Spleen (tissue), 11 donors: ENCODE results near the gene ATP4A. TPM values are rescaled to one million over a fixed set of nuclear protein-coding genes. Genes with fewer than 3 reads are reported as not detected.

Experiments used
- DNase-seq: peaks from one replicate; pipeline ENCODE4 v3.0.0-alpha.2; 2020
- H3K27ac ChIP-seq, 8 donors: fragments of 200-600 bp; sonication (generic) in 7 of 8; 1 replicate in 4 of 8; 2 replicates in 4 of 8; pipeline versions ENCODE4 v1.5.0 to v1.8.0; 2016 to 2021; ENCODE audit warnings: inconsistent platforms in 4 of 8, mild to moderate bottlenecking in 4 of 8, moderate library complexity in 1 of 8
- H3K27me3 ChIP-seq, 7 donors: fragments of 200-600 bp; sonication (generic) in 6 of 7; replicated peaks in 1 of 7; 1 replicate in 4 of 7; 2 replicates in 3 of 7; pipeline versions ENCODE4 v1.5.0 to v1.8.0; 2016 to 2021; ENCODE audit warnings: inconsistent platforms in 3 of 7, mild to moderate bottlenecking in 1 of 7
- H3K36me3 ChIP-seq, 6 donors: fragments of 200-600 bp; sonication (generic) in 5 of 6; 1 replicate in 4 of 6; 2 replicates in 2 of 6; pipeline versions ENCODE4 v1.5.0 to v1.8.0; 2016 to 2021; ENCODE audit warnings: inconsistent platforms in 2 of 6
- H3K4me1 ChIP-seq, 6 donors: fragments of 200-600 bp; sonication (generic) in 5 of 6; 1 replicate in 3 of 6; 2 replicates in 3 of 6; pipeline versions ENCODE4 v1.5.0 to v1.8.0; 2016 to 2021; ENCODE audit warnings: inconsistent platforms in 3 of 6
- H3K4me3 ChIP-seq, 8 donors: fragments of 200-600 bp; sonication (generic) in 7 of 8; 1 replicate in 4 of 8; 2 replicates in 4 of 8; pipeline versions ENCODE4 v1.5.0 to v1.8.0; 2016 to 2021; ENCODE audit warnings: inconsistent platforms in 4 of 8, mild to moderate bottlenecking in 4 of 8, moderate library complexity in 2 of 8
- H3K9me3 ChIP-seq, 8 donors: fragments of 200-600 bp; sonication (generic) in 7 of 8; 1 replicate in 4 of 8; 2 replicates in 4 of 8; pipeline versions ENCODE4 v1.5.0 to v1.8.0; 2016 to 2021; ENCODE audit warnings: inconsistent platforms in 4 of 8
- CTCF ChIP-seq, 11 experiments: fragments of 200-600 bp in 7 of 11; fragments of 450-650 bp in 4 of 11; sonication (generic) in 4 of 11; IDR thresholded peaks in 8 of 11; conservative IDR thresholded peaks in 3 of 11; 1 replicate in 7 of 11; 2 replicates in 4 of 11; pipeline versions ENCODE4 v1.4.0 to v1.8.0; 2016 to 2021; ENCODE audit warnings: antibody characterized with exemption in 11 of 11, inconsistent platforms in 4 of 11, mild to moderate bottlenecking in 1 of 11
- POLR2A ChIP-seq, 3 donors: fragments of 450-650 bp; IDR thresholded peaks; one replicate each; pipeline ENCODE4 v1.5.1; 2017; ENCODE audit warnings: antibody characterized with exemption in 3 of 3, mild to moderate bottlenecking in 1 of 3
- POLR2AphosphoS5 ChIP-seq, 3 donors: sonication (generic); formaldehyde crosslinking; IDR thresholded peaks; one replicate each; pipeline ENCODE4 v1.5.1; 2017; ENCODE audit warnings: antibody characterized with exemption in 3 of 3
- WGBS, 5 donors: extraction: QIAGEN DNeasy Blood & Tissue Kit in 3 of 5; methylation state at CpG; one replicate each; pipeline versions ENCODE4 v1.1.5 to v1.1.7; 2013 to 2018; 5-methylcytosine and 5-hydroxymethylcytosine counted together
- intact Hi-C: fragments of 100-400 bp; cut with DNase I; formaldehyde crosslinking; loops from one replicate; pipeline ENCODE4 v1.15.0; 2023; ENCODE audit warnings: low total_unique reads
- polyA plus RNA-seq, 3 donors: library from polyadenylated mRNA; stranded (reverse); fragments of 200-250 nt; gene quantifications; one replicate each; pipeline ENCODE4 v1.2.1, GENCODE V29; 2013
- total RNA-seq, 7 donors: library from RNA; depleted of rRNA in 3 of 7; stranded (reverse); fragments of >200 nt in 3 of 7; fragmentation: NEBNext Ultra II Directional in 4 of 7; extraction: Animal tissue kit (Norgen Biotek cat#: 25700) in 4 of 7; gene quantifications; one replicate each; pipeline versions ENCODE4 v1.1.0 to v1.2.1, GENCODE V29; 2016 to 2021
- donor health status: healthy with polysubstance abuse.
- donor health status: DM: no; HTN: no; CAD: no; lungs with moderate emphysema.
- donor health status: DM: no; HTN: no; CAD: no.
- donor health status: Bipolar disorder and iron deficiency.
- donor health status: healthy.
- donor health status: DM: no; HTN: no; CAD: no.
- donor health status: DM: yes; HTN: yes; CAD: no.

The ATP4A gene
- total and polyA plus RNA-seq, 10 donors = not detected

GRCh38 chr19:35506011-35506410 is 57.4 kb downstream of the ATP4A start:
- intact Hi-C loops = no loop called here
- Histone ChIP-seq H3K27ac (no peak overlapping the region), H3K4me3 (no peak overlapping the region), H3K9me3 (no peaks in the 10 kb centered on the region), H3K4me1 (peaks cover 9 to 21% (median 16%) of the 10 kb centered on the region in 6 donors), H3K36me3 (no peaks in the 10 kb centered on the region), H3K27me3 (peaks cover 0 to 79% (median 23%) of the 10 kb centered on the region in 7 donors)
- no peak for TF ChIP-seq CTCF (IDR thresholded peaks at IDR 0.05 in 8 of 11, conservative IDR thresholded peaks at IDR 0.05 in 3 of 11)
- TF ChIP-seq POLR2A (IDR thresholded peaks at IDR 0.05) = no peak
- no peak for TF ChIP-seq POLR2AphosphoS5 (IDR thresholded peaks at IDR 0.05)
- DNase-seq = no peak
- WGBS, 5 donors = 66 to 83% (median 70%) methylated on average over 7 of the region's 7 CpGs

GRCh38 chr19:35502751-35503150 is 60.7 kb downstream of the ATP4A start:
- 76 to 87% (median 80%) methylated on average over 4 of the region's 4 CpGs for whole genome bisulfite sequencing, 5 donors
- no peaks in the 10 kb centered on the region for H3K9me3 ChIP-seq

GRCh38 chr19:35501684-35502083 is 61.8 kb downstream of the ATP4A start:
- Histone ChIP-seq H3K27ac (no peak overlapping the region), H3K36me3 (no peaks in the 10 kb centered on the region), H3K4me3 (no peak overlapping the region), H3K27me3 (peaks cover 0 to 41% (median 0%) of the 10 kb centered on the region in 7 donors), H3K9me3 (no peaks in the 10 kb centered on the region), H3K4me1 (no peaks in the 10 kb centered on the region)
- 73 to 85% (median 77%) methylated on average over 15 of the region's 15 CpGs for WGBS, 5 donors
- no peak for DNase-seq
- TF ChIP-seq POLR2AphosphoS5 (IDR thresholded peaks at IDR 0.05) = no peak
- no peak for TF ChIP-seq POLR2A (IDR thresholded peaks at IDR 0.05)
- no peak for TF ChIP-seq CTCF (IDR thresholded peaks at IDR 0.05 in 8 of 11, conservative IDR thresholded peaks at IDR 0.05 in 3 of 11)
- intact Hi-C loops = no loop called here

More at GRCh38 chr19:35502751-35503150, 60.7 kb downstream of the ATP4A start:
- no peaks in the 10 kb centered on the region for H3K36me3 ChIP-seq
- intact Hi-C loops = no loop called here
- H3K27me3 ChIP-seq = peaks cover 0 to 47% (median 1%) of the 10 kb centered on the region in 7 donors
- no peak for DNase-seq
- no peak overlapping the region for H3K4me3 ChIP-seq
- no peak for TF ChIP-seq POLR2AphosphoS5 (IDR thresholded peaks at IDR 0.05)
- no peak for TF ChIP-seq CTCF (IDR thresholded peaks at IDR 0.05 in 8 of 11, conservative IDR thresholded peaks at IDR 0.05 in 3 of 11)
- TF ChIP-seq POLR2A (IDR thresholded peaks at IDR 0.05) = no peak
- H3K27ac ChIP-seq = no peak overlapping the region
- H3K4me1 ChIP-seq = no peaks in the 10 kb centered on the region

- TF ChIP-seq POLR2AphosphoS5 (IDR thresholded peaks at IDR 0.05) (no peak), POLR2A (IDR thresholded peaks at IDR 0.05) (no peak), CTCF (IDR thresholded peaks at IDR 0.05 in 8 of 11, conservative IDR thresholded peaks at IDR 0.05 in 3 of 11) (no peak)
Measured at GRCh38 chr19:35500611-35501010, 62.8 kb downstream of the ATP4A start.

More at GRCh38 chr19:35500611-35501010, 62.8 kb downstream of the ATP4A start:
- intact Hi-C loops = no loop called here
- 83 to 91% (median 89%) methylated on average over 9 to 10 of the region's 10 CpGs for WGBS, 5 donors
- no peak overlapping the region for H3K27ac ChIP-seq
- no peak overlapping the region for H3K4me3 ChIP-seq
- DNase-seq = no peak
- peaks cover 0 to 33% (median 0%) of the 10 kb centered on the region in 7 donors for H3K27me3 ChIP-seq
- no peaks in the 10 kb centered on the region for H3K36me3 ChIP-seq
- no peaks in the 10 kb centered on the region for H3K9me3 ChIP-seq
- H3K4me1 ChIP-seq = peaks cover 0 to 3% (median 1%) of the 10 kb centered on the region in 6 donors

Other genes with a start within 250 kb of the ATP4A start
- gene CD22, start 234.5 kb downstream of the ATP4A start, total RNA-seq = 100 to 1,000 TPM; 251 to 446 (median 339) TPM
- 100 to 1,000 TPM; 292 to 445 (median 394) TPM for gene CD22, start 234.5 kb downstream of the ATP4A start, polyA plus RNA-seq
- under 1 TPM in 4 of 7 donors, not detected in 3; 0.16 to 0.32 (median 0.28) TPM for gene FFAR1, start 215.8 kb downstream of the ATP4A start, total RNA-seq
- gene FFAR1, start 215.8 kb downstream of the ATP4A start, polyA plus RNA-seq = under 1 TPM; 0.18 to 0.52 (median 0.26) TPM
- gene FFAR3, start 205.2 kb downstream of the ATP4A start, total RNA-seq = 1 to 10 TPM in 4 of 7 donors, under 1 TPM in 2, not detected in 1; 0.55 to 3.2 (median 2.0) TPM
- under 1 TPM; 0.30 to 0.45 (median 0.33) TPM for gene FFAR3, start 205.2 kb downstream of the ATP4A start, polyA plus RNA-seq
- under 1 TPM in 3 of 7 donors, not detected in 4; 0.60 to 0.67 (median 0.66) TPM for gene GPR42, start 192.6 kb downstream of the ATP4A start, total RNA-seq
- under 1 TPM in 1 of 3 donors, not detected in 2; 0.09 TPM for gene GPR42, start 192.6 kb downstream of the ATP4A start, polyA plus RNA-seq
- 10 to 100 TPM in 5 of 7 donors, 1 to 10 TPM in 2; 3.0 to 53.5 (median 12.6) TPM for gene FFAR2, start 115.4 kb downstream of the ATP4A start, total RNA-seq
- gene FFAR2, start 115.4 kb downstream of the ATP4A start, polyA plus RNA-seq = 1 to 10 TPM in 2 of 3 donors, under 1 TPM in 1; 0.89 to 9.0 (median 5.7) TPM
- gene KRTDAP, start 73.2 kb downstream of the ATP4A start, total RNA-seq = 1 to 10 TPM in 1 of 7 donors, not detected in 6; 3.1 TPM
- not detected for gene KRTDAP, start 73.2 kb downstream of the ATP4A start, polyA plus RNA-seq
- 10 to 100 TPM in 2 of 7 donors, 1 to 10 TPM in 5; 2.5 to 17.9 (median 4.4) TPM for gene DMKN, start 50.0 kb downstream of the ATP4A start, total RNA-seq
- 10 to 100 TPM in 2 of 3 donors, 1 to 10 TPM in 1; 7.2 to 15.3 (median 10.7) TPM for gene DMKN, start 50.0 kb downstream of the ATP4A start, polyA plus RNA-seq
- not detected for gene SBSN, start 35.3 kb downstream of the ATP4A start, total RNA-seq
- gene SBSN, start 35.3 kb downstream of the ATP4A start, polyA plus RNA-seq = under 1 TPM; 0.05 to 0.33 (median 0.19) TPM
- under 1 TPM in 1 of 7 donors, not detected in 6; 0.17 TPM for gene GAPDHS, start 30.2 kb downstream of the ATP4A start, total RNA-seq
- gene GAPDHS, start 30.2 kb downstream of the ATP4A start, polyA plus RNA-seq = under 1 TPM in 2 of 3 donors, not detected in 1; 0.13 to 0.14 TPM
- gene TMEM147, start 18.0 kb downstream of the ATP4A start, total RNA-seq = 10 to 100 TPM; 47.6 to 67.7 (median 50.4) TPM
- 10 to 100 TPM; 57.9 to 88.7 (median 78.7) TPM for gene TMEM147, start 18.0 kb downstream of the ATP4A start, polyA plus RNA-seq
- gene PMIS2, start 22.5 kb upstream of the ATP4A start, total RNA-seq = not detected
- gene PMIS2, start 22.5 kb upstream of the ATP4A start, polyA plus RNA-seq = not detected
- 10 to 100 TPM; 10.3 to 24.4 (median 17.7) TPM for gene HAUS5, start 49.1 kb upstream of the ATP4A start, total RNA-seq
- gene HAUS5, start 49.1 kb upstream of the ATP4A start, polyA plus RNA-seq = 10 to 100 TPM; 12.4 to 23.8 (median 23.1) TPM
- gene RBM42, start 65.4 kb upstream of the ATP4A start, total RNA-seq = 10 to 100 TPM; 48.2 to 63.4 (median 59.6) TPM
- gene RBM42, start 65.4 kb upstream of the ATP4A start, polyA plus RNA-seq = 10 to 100 TPM; 48.8 to 71.9 (median 58.1) TPM
- gene ETV2, start 78.1 kb upstream of the ATP4A start, total RNA-seq = under 1 TPM in 2 of 7 donors, not detected in 5; 0.43 to 0.57 TPM
- gene ETV2, start 78.1 kb upstream of the ATP4A start, polyA plus RNA-seq = 1 to 10 TPM in 2 of 3 donors, under 1 TPM in 1; 0.99 to 1.2 (median 1.1) TPM
- gene COX6B1, start 84.7 kb upstream of the ATP4A start, total RNA-seq = 100 to 1,000 TPM; 208 to 672 (median 255) TPM
- gene COX6B1, start 84.7 kb upstream of the ATP4A start, polyA plus RNA-seq = 100 to 1,000 TPM; 640 to 837 (median 717) TPM
- not detected for gene UPK1A, start 102.9 kb upstream of the ATP4A start, total RNA-seq
- under 1 TPM in 1 of 3 donors, not detected in 2; 0.11 TPM for gene UPK1A, start 102.9 kb upstream of the ATP4A start, polyA plus RNA-seq
- 1 to 10 TPM; 2.5 to 6.9 (median 4.0) TPM for gene ZBTB32, start 140.9 kb upstream of the ATP4A start, total RNA-seq
- gene ZBTB32, start 140.9 kb upstream of the ATP4A start, polyA plus RNA-seq = 1 to 10 TPM; 3.0 to 8.2 (median 4.8) TPM
- gene KMT2B, start 154.3 kb upstream of the ATP4A start, total RNA-seq = 10 to 100 TPM; 36.6 to 58.2 (median 50.7) TPM
- gene KMT2B, start 154.3 kb upstream of the ATP4A start, polyA plus RNA-seq = 10 to 100 TPM; 17.6 to 37.2 (median 27.6) TPM
- 10 to 100 TPM; 16.5 to 64.7 (median 43.5) TPM for gene IGFLR1, start 178.8 kb upstream of the ATP4A start, total RNA-seq
- 10 to 100 TPM; 30.1 to 62.9 (median 49.3) TPM for gene IGFLR1, start 178.8 kb upstream of the ATP4A start, polyA plus RNA-seq
- 10 to 100 TPM; 27.3 to 65.1 (median 29.7) TPM for gene U2AF1L4, start 181.8 kb upstream of the ATP4A start, total RNA-seq
- gene U2AF1L4, start 181.8 kb upstream of the ATP4A start, polyA plus RNA-seq = 10 to 100 TPM; 27.2 to 96.5 (median 60.7) TPM
- gene PSENEN, start 182.0 kb upstream of the ATP4A start, total RNA-seq = 10 to 100 TPM; 37.5 to 55.7 (median 47.6) TPM
- gene PSENEN, start 182.0 kb upstream of the ATP4A start, polyA plus RNA-seq = 10 to 100 TPM; 61.9 to 71.3 (median 62.1) TPM
- gene LIN37, start 184.9 kb upstream of the ATP4A start, total RNA-seq = 10 to 100 TPM in 5 of 7 donors, 1 to 10 TPM in 2; 7.0 to 19.5 (median 10.7) TPM
- gene LIN37, start 184.9 kb upstream of the ATP4A start, polyA plus RNA-seq = 10 to 100 TPM; 13.7 to 28.5 (median 18.5) TPM
- 1 to 10 TPM; 2.1 to 5.9 (median 4.3) TPM for gene HSPB6, start 193.4 kb upstream of the ATP4A start, total RNA-seq
- 10 to 100 TPM in 1 of 3 donors, 1 to 10 TPM in 2; 2.9 to 11.0 (median 5.8) TPM for gene HSPB6, start 193.4 kb upstream of the ATP4A start, polyA plus RNA-seq
- 10 to 100 TPM in 6 of 7 donors, 1 to 10 TPM in 1; 6.6 to 25.2 (median 16.3) TPM for gene PROSER3, start 194.5 kb upstream of the ATP4A start, total RNA-seq
- gene PROSER3, start 194.5 kb upstream of the ATP4A start, polyA plus RNA-seq = 1 to 10 TPM; 2.0 to 8.4 (median 2.1) TPM
- 10 to 100 TPM in 6 of 7 donors, 1 to 10 TPM in 1; 7.4 to 25.2 (median 14.4) TPM for gene ARHGAP33, start 211.9 kb upstream of the ATP4A start, total RNA-seq
- 10 to 100 TPM in 1 of 3 donors, 1 to 10 TPM in 2; 3.1 to 10.9 (median 5.1) TPM for gene ARHGAP33, start 211.9 kb upstream of the ATP4A start, polyA plus RNA-seq
- not detected for gene PRODH2, start 249.2 kb upstream of the ATP4A start, total RNA-seq
- under 1 TPM in 1 of 3 donors, not detected in 2; 0.06 TPM for gene PRODH2, start 249.2 kb upstream of the ATP4A start, polyA plus RNA-seq